ENCODE measurements around the gene PLXND1. TPM values are rescaled to one million over a fixed set of nuclear protein-coding genes. Genes with fewer than 3 reads are reported as not detected.

Gene PLXND1
- total RNA-seq, 1 experiment from 2014 or later: 63.2 TPM

DNA sequence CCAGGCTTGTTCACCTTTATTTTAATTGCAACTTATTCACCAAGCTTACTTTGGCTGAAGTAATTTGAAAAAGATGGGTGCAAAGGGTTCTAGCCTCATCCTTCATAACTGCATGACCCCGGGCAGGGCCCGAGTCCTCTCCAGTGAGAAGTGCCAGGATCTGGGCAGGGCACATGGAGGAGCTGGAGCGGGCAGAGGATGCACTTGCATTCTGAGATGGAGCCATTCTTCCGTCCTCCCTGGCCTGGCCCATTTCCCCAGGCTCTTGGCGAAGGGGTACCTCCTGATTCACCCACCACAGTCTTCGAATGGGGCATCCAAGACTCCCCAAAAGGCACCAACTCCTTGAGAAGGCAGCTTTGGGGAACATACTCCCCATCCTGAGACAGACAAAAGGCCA, 22.5 kb upstream of the PLXND1 start:
- no peak for DNase-seq (ENCODE audit: low read depth)

DNA sequence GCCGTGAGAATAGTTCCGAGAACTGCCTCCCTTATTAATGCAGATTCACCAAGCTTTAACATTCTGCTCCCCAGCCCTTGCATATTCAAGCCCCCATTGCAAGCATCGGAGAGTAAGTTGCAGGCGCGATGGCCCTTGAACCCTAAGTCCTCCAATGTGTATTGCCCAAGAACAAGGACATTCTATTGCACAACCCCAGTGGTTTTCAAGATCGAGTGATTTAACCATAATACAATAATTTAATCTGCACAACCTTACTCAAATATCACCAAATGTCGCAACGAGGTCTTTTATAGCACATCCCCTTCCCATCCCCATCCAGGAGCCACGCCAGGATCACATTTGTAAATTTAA, 21.7 kb upstream of the PLXND1 start:
- DNase-seq (ENCODE audit: low read depth): no peak

DNA sequence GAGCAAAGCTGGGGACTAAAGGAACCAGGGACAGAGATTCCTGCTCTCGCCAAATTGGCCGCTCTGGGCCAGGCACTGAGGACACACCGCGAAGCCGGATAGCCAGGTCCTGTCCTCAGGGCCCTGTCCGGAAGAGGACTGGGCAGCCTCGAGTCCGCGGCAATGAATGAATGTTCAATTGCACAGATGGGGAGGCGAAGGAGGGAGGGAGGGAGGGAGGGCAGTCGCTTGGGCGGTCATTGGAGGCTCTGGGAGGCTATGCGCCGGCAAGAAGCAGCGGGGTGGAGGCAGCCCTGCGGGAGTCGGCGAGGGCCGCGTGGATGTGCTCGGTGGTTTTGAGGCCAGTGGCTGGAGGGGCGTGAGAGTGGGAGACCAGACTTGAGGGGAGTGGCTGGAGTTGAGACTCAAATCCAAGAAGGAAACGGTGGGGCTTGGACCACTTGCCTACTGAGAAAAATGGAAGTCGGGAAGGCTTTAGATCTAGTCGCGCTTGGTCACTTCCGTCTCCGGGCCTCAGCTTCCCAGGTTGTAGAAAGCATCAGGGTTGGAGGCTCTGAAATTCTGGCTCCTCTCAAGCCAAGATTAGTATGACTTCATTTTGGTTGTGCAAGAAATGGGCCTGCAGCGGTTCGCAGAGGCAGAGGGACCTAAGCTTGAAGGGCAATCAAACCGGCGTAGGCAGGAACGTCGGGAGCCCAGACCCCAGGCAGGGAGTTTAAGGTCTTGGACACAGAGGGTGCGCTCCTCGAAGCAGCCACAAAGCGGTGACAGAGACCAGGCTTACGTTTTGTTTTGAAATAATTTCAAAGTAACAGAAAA, 21.1 kb upstream of the PLXND1 start:
- peak; percentile 79 for DNase-seq (ENCODE audit: low read depth)

DNA sequence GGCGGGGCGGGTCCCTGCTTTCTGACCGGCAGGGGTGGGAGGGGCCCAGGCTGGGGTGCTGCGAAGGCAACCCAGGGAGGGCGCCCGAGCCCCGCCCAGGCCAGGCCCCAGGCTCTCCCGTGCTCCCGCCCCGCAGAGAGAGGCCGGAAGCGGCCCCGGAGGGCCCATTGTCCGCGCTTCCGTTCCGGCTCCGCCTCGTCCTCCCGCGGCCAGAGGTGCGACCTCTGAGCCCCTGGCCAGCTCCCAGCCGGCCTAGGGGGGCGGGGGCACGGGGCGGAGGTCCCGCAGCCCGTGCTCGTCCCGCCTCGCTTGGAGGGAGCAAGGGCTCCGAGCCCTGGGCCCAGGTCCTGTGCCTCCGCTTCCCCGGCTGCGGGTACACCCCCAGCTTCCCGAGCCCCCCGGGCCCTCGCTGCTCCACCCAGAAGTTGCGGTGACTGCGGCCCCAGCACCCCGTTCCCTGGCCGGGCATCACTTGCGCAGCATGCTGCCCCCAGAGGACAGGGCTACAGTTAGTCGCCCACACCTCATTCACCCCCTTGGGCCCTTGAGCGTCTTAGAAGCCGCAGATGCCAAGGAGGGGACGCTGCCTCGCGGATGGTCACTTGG, 20.4 kb upstream of the PLXND1 start:
- peak; percentile 84 for DNase-seq (ENCODE audit: low read depth)

DNA sequence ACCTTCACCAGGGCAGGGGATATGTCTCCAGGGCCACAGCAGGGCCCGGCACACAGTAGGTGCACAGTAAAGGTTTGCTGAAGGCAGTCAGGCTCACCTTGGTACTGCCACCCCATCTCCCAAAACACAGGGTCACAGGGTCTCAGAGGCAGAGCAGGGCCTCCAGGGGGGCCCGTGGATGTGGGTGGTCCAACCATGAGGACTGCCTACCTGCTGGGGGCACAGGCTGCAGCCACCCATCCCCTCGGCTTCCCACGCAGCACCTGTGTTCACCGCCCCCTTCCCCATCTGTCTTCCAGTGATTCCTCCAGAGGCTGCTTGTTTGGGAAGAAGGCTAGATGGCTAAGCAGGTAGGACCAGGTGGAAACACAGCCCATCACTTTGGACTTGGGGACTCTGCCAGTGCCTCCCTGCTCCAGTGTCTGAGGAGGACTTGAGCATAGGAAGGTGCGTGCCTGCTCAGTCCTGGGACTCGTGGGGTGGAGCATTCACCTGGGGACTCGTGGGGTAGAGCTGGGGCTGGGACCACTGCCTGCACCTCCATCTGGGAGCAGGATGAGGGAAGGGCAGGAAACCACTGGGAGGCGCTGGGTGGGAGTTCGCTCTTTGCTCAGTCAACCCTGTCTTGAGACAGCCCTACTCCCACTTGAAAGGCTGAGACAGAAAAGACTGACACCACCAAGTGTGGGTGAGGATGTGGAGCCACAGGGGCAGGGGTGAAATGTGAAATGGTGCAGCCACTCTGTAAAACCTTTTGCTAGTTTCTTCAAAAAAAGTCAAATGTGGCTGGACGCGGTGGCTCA, 18.8 kb upstream of the PLXND1 start:
- peak; percentile 49 for DNase-seq (ENCODE audit: low read depth)

DNA sequence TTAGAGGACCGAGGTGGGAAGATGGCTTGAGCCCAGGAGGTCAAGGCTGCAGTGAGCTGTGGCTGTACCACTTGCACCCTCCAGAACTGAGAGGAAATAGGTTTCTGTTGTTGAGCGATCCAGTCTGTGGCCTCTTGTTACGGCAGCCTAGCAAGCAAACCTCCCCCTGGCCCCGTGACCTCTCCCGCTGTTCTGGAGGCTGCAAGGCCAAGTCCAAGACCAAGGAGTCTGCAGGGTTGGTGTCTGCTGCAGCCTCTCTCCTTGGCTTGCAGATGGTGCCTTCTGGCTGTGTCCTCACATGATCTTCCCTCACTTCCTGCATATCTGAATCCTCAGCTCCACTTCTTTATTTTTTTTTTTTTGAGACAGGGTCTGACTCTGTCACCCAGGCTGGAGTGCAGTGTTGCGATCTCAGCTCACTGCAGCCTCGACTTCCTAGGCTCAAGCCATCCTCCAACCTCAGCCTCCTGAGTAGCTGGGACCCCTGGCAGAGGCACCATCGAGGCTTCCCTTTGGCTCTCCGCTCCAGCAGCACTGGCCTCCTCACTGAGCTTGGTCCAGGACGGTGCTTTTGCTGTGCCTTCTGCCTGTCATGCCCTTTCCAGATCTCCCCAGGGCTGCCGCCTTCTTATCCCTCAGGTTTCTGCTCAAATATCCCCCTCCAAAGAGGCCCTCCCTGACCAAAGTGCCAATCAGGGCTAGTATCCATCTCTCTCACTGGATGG, 18.0 kb upstream of the PLXND1 start:
- DNase-seq (ENCODE audit: low read depth): no peak

DNA sequence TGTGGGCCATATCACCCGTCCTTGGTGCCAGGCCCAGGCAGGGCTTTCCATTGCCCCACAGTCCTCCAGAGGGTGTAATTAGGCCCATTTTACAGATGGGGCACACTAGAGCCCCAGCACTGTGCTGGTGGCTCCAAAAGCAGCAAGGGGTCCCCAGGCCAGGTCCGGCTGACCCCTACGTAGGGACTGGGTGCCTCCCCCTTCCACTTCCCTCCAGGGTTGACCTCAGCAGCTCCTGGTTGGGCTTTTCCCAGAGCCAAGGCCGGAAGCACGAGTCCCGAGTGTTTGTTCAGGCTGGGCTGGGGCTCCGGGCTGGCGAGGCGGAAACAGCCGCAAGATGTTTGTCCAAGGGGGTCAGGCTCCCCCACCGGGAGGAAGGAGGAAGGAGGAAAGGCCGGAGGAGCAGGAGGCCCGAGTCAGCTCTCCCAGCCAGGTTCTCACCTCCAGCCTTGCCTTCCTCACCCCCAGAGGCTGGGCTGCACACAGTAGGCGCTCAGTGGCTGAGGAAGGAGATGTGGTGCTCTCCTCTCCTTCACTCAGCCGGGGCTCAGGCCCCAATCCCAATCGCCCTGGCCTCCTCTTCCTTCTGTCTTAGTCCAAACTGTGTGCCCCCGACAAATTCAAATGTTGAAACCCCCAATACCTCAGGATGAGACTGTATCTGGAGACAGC, 17.1 kb upstream of the PLXND1 start:
- DNase-seq (ENCODE audit: low read depth): no peak

DNA sequence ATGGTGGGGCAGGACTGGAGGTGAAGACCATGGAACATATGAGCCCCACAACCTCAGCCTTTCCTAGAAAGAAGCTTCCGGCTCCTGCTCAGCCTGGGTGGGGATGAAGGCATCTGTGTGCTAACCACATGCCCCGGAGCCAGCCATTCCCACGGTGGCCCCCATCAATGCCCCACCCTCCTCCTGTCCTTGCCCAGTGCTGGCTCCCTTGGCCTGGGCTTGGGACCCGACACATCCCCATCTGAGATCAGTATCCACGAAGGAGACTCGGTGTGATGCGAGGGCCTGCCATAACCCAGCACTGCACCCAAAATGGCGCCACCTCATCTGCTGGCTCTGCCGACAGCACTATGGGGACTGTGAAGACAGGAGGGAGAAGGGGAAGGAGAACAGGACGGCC, 16.5 kb upstream of the PLXND1 start:
- no peak for DNase-seq (ENCODE audit: low read depth)

DNA sequence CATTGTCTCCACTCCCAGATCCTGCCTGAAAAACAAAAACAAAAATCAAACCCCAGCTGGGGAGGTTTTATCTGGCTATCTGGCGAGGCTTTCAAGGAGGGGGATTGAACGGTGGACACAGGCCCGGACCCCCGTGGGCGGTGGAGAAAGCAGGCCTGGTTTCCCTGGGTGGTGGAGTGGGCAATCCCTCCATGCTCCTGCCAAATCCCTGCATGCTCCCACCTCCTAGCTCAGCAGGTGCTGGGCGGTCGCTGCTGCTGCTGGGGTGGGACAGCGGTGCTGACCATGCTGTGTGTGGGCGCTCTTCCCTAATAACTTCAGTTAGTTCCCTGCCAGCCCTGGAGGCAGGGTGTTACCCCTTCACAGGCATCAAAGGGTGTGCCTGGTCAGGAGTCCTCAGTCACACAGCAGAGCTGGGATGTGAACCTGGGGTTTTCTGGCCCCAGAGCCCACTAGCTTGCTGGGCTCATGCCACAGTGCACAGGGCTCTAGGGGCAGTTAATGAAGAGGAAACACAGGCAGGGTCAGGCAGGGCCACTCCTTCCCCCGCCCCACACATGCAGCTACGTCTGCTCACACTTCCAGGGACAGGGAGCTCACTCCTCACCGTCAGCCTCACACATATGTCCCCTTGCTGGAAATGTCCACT, 15.9 kb upstream of the PLXND1 start:
- no peak for DNase-seq (ENCODE audit: low read depth)

DNA sequence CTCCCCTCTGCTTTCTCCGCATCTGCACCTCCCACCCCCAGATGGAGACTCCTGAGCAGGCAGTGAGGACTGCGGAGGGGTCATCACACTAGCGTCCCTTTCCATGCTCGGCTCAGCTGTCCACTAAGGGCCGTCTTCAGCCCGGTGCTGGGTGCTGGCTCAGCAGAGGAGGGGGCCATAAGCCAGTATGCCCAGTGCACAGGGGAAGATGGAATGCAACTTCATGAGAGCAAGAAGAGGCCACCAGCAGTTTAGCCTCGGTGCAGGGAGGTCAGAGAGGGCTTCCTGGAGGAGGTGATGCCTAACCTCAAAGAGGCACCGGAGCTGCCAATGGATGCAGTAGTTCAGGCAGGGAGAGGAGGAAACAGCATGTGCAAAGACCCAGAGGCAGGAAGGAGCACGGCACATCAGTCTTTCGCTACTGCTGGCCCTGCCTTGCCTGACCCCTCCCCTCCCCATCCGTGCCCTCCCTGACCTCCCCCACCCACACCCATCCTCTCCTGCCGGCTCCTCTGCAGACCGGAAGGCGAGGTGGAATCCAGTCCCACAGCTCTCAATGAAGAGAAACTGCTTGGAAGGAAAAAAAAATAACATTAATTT, 15.2 kb upstream of the PLXND1 start:
- no peak for DNase-seq (ENCODE audit: low read depth)

DNA sequence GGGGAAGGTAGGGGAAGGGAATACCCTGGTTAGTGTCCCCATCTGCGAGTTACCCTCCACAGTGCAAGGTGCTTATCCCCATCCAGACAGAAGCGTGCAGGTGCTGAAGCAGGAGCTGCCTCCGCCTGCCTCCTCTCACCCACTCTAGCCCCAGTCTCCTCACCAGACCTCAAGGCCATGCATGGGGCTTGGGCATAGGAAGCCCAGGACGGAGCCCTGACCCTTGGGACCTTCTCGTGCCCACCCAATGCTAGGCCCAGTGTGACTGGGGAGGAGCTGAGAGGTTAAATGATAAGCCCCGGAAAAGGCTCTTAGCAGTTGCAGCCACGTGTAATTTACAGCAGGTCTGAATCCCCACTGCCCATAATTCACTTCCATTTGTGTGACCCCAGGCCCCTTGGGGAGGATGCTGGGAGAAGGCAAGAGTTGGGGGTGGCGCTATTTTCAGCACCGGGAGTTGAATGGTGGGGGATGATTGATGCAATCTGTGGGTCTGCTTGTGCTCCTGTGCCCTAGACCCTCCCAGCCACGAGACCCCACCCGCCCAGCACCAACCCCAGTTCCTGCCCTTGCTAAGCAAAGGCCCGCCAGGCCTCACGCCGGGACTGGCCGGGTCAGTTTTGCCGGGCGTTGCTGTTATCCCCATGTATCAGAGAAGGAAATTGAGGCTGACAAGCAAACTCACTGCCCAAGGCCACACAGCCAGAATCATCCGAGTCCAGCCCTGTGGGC, 14.5 kb upstream of the PLXND1 start:
- DNase-seq (ENCODE audit: low read depth): no peak

DNA sequence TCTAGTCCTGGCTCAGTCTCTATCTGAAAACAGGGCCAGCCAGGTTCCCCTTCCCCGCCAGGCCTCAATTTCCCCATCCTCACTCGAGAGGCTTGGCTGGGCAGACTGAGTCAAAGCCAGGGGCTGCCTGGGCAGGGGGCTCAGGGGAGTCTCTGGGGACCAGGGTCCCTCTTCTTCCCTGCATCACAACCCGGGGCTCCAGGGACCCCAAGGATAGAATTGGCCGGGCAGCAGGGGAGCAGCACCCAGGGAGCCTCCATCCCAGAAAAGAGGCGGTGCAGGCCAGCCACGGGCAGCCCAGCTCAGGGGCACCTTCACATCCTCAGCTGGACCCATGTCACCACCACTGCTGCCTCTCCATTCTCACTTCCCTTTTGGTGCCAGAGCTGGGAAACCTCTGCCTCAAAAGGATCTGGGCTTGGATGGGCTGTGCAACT, 13.3 kb upstream of the PLXND1 start:
- no peak for DNase-seq (ENCODE audit: low read depth)

DNA sequence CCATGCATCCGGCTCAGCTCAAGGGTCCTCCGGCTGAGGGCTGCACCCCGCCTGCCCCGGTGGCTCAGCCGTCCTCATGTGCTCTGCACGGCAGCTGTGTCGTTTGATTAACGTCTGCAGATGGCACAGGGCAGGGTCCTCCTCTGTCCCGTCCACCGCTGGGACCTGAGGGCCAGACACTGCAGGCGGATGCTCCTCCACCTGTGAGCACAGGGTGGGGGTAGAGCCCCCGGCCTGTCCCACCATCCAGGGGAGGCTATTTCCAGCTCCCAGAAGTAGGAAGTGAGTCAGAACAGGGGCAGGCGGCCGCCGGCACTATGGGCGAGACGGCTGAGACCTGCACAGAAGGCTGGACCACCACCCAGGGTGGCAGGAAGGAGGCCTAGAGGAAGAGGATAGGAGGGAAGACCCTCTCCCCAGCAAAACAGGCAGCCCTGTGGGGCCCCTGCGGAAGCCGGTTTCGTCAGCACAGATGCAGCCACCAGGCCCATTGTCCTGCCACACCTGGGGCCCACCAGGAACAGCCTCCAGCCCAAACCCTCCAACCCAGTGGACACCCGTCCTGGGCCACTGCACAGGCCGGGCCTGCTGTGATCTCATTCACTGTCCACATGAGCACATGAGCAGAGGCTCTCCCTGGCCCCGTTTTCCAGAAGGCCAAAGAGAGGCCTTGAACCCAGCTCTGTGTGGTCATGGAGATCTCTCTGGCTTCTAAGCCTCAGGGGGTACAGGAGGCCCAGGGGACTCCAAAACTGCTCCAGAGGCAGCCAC, 12.6 kb upstream of the PLXND1 start:
- no peak for DNase-seq (ENCODE audit: low read depth)

DNA sequence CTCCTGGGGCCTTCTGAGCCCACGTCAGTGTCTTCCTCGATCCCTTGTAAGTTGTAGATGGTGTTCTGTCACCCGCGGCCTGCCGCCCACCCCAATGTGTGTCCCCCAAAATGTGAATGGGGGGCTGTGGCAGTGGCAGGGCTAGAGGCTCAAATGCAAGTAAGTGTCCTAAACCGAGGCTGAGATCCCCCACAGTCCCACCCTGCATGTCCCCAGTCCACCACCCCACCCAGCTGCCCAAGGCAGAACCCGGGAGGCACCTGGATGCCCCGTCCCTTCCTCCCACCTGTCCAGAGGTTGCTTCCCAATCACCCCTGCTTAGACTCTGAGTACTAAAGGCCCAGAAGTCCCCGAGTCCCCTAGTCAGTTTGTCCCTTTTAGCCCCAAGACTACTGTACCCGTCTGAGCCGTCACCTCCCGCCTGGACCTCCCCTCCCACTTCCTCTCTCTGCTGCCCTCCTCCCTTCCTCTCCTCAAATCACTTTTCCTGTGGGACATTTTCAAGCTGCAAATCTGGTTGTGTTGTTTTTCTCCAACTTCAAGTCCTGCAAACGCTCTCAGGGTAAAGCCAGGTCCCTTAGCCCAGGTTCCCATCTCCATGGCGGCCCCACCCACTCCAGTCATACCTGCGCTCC, 11.8 kb upstream of the PLXND1 start:
- no peak for DNase-seq (ENCODE audit: low read depth)

DNA sequence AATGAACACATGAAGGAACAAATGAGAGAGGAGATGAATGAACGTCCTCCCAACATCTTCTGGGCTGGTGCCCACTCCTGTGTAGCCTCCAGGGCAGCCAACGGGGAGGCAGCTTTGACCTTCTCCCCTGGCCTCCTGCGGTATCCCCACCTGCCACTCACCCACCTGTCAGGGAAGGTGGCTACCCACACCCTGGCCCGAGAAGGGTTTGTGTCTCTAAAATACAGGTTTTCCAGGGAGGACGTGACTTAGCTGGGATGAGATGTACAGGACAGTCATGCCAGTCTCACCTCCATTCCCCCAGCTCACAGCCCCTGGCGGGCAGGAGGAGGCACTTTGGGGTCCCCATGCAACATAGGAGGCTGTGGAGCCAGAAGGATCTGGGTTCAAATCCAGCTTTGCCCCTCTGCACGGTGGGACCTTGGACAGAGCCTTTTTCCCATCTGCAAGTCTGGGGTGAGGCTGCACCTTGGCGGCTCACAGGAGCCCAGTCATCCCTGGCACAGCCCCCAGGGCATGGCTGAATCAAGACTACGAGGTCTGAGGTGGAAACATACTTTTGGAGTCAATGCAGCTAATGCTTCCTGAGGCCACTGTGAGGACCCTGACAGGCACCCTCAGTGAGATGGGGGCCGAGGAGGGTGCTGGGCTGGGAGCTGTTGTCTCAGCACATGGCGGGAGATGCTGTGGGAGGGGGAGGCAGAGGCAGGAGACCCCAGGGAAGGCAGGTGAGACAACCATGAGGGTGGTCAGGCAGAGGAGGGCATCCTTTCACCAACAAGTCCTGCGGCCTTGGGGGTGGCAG, 11.1 kb upstream of the PLXND1 start:
- DNase-seq (ENCODE audit: low read depth): no peak

DNA sequence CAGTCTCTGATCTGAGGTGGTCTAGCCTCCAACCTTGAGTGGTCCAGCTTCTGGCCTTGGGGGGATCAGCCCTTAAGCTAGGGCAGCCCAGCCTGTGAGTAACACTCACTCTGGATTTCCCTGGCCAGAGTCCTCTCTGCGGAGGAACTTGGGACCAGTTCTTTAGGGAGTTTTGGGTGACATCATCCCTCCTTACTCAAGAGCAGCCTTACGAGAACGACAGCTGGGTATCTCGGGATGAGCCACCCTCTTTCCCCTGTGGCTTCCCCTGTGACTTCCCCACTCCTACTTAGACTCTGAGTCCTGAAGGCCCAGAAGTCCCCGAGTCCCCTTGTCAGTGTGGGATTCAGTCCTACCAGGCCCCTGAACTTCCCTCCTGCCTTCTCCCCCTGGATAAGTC, 10.2 kb upstream of the PLXND1 start:
- peak; percentile 81 for DNase-seq (ENCODE audit: low read depth)

DNA sequence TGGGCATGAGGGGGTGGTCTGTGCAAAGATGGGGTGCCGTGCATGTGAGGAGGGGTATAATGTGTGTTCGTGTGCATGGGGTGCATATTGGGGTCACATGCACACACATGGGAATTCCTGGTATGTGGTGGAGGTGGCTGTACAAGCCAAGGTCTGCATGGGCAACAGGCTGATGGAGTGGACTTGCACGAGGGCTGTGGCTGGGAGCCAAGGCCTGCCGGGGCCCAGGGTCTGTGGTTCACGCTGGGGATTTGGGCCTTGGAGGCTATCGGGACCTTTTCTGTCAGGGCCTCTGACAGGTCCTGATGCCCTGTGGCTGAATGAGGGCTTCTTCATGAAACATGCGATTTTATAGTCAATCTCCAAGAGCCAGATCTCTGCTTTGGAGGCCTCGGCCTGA, 9.8 kb upstream of the PLXND1 start:
- no peak for DNase-seq (ENCODE audit: low read depth)
